Endometrium (tissue), 2 donors: Measurements from ENCODE around the gene PTPRK.

ENCODE experiments used
- FAIRE-seq: peaks from 2 replicates; lab custom pipeline; 2012; peaks lifted over from hg19 to GRCh38; lab: Jason Lieb, UNC
- donor health status: control.
- donor health status: control.

The PTPRK gene

DNA sequence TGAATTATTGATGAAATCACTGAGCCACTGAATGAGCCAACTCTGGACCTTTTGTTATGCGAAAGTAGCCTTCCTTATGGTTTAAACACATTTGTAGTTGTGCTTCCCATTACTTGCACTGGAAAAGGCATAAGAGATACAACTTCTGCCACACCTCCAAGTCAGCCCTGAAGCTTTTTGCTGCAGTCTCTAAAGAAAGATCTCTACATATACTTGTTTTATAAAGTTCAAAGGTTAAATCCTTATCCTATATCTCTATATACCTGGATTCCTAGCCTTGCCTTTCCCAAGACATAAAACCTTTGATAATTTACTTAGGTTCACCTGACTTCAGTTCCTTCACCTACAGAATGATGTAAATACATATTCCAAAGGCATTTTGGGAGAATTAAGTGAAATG is 132.0 kb downstream of the PTPRK start:
- no peak for FAIRE-seq

DNA sequence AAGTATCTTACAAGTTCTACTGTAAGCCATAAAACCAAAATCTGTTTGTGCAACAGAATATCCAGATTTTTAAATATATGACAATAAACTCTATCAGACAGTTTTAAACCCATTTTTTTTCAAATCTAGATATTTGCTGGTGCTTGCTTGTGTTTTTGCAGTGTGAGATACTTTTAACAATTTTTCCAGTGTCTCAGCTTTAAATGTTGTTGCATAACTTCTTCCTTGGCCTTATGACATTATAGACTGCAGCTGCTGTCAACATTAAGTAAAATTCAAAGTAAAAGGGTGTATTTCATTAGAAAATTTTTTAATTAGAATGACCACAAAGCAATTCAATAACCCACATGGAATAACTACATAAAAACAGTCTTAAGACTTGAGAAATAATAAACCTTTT is 139.5 kb downstream of the PTPRK start:
- FAIRE-seq, result peak; percentile 26

DNA sequence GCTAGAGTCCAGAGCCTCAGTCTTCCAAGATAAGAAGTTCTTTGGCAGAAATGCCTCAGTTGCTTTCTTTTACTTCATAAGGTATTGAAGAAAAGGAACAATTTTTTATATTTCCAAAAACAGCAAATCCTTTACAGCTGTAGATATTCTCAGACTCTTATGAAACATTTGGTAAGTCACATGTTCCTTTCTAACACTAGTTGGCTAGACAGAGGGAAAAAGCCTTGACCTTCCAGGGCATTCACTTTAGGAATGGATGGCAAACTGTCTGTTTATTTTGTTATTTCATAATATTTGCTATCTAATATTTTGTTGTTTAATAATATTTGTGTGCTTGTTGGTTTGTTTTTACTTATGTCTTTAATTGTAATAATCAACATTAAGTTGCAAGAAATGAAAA is 140.8 kb downstream of the PTPRK start:
- FAIRE-seq, result no peak

DNA sequence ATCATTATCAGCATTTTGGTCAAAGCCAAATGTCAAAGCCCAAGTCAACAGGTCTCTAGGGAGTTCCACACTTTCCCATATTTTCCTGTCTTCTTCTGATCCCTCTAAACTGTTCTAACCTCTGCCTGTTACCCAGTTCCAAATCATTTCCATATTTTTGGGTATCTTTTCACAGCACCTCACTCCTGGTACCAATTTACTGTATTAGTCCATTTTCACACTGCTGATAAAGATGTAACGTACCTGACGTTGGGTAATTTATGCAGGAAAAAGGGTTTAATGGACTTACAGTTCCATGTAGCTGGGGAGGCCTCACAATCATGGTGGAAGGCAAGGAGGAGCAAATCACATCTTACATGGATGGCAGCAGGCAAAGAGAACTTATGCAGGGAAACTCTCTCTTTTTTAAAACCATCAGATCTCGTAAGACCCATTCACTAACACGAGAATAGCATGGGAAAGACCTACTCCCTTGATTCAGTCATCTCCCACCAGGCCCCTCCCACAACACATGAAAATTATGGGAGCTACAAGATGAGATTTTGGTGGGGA is 143.4 kb downstream of the PTPRK start:
- no peak for FAIRE-seq

DNA sequence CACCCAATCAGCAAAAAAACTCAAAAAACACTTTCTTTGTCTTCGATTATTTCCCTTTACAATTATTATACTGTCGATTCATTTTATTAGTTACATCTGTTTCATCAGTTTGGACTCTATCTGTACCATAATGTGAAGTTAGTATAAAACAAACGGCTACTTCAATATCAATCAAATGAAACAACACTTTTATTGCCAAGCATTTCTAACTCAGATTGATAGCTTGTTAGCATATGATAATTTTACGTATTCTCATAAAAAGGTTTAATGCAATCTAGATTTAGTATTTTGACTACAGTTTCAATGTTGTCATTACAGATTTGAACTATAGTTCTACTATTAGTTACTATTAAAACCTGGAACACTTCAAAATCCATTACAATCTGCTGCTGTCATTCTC is 149.3 kb downstream of the PTPRK start:
- FAIRE-seq, result no peak

DNA sequence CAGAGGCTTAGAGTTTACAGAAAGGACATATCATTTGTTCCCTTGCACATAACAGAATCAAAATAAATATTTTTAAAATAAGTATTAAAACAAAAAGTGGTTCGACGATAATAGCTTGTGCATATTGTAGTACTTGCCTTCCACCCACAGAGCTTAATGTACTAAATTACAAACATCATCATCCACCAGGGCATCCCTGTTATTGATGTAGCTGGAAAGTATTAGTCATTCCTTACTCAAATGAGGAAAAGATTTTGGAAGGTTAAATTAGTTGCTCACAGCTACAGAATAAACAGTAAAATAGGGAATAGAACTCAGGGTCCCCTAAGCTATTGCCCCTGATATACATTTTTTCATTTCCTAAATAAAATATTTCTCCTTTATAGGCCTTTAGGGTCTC is 150.3 kb downstream of the PTPRK start:
- no peak for FAIRE-seq

DNA sequence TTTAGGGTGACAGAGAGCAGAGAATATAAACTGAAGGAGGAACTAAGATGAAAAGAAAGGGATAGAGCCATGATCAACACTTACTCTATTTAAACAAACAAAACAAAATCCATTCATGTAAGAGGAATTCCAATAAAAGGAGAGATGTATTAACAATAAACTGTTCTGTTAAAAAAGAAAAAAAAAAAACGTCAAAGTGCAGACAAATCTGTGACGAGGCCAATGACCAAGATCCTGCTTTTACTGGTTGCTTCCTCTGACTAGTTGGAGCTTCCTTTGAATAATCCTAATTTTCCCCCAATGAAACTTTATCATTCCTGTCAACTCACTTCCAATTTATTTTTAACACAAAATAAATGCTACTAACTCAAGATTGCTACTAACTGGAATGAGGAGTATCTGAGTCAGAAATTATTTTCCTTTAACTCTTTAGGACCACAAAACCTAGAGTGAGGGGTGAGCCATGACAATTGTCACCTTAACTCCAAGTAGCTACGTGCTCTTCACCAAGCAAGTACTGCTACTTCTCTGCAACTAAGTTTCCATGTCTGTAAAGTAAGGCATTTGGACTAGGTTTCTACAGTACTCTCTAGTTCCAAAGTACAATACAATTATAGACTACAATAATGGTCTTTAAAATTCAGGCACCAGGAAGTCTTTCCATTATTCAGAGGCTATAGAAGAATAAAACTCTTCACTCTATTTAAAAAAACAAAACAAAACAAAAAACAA is 152.0 kb downstream of the PTPRK start:
- peak; percentile 26 for FAIRE-seq

DNA sequence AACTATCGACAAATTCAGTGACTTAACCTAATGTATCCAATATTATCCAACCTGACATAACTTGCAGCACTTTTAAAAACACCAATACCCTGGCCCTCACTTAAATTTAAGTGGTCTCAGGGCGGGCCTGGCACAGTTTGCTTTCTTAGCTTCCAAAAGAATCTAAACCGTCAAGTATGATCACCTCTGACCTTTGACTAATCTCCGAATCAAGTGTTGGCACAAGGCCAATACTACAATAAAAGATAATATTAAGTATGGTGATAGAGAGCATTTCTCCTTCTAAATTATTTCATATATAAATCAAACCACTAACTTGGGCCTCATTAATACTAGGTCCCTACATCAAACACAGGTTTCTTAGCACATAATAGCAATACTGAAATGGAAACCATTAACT is 153.0 kb downstream of the PTPRK start:
- FAIRE-seq, result no peak

DNA sequence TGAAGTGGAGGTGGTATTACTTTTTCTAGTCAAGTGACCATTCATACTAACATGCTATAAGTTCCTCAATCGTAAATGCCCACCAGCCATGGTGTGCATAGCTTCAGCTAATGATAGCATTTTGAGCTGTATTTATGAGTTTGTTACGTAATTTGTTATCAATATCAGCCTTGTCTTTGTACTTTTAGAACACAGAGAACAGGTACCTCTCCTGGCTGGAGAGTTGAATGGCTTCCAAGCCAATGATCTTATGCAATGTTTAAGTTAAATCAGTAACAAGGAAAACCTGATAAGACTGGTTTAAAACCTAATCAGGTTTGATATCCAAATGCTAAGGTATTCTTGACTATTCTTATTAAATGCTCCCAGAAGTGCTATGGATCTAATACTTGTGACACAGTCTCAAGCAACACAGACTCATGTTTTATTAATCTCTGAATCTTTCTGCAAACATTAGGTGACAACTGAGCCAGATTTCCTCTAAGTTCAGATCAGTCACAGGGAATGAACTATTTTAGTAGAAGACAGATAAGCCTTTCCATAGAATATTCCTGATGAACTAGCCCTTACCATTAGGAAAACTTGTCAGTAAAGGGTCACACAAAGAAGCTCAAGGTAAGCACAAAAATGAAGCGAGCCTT is 154.8 kb downstream of the PTPRK start:
- FAIRE-seq, result no peak

DNA sequence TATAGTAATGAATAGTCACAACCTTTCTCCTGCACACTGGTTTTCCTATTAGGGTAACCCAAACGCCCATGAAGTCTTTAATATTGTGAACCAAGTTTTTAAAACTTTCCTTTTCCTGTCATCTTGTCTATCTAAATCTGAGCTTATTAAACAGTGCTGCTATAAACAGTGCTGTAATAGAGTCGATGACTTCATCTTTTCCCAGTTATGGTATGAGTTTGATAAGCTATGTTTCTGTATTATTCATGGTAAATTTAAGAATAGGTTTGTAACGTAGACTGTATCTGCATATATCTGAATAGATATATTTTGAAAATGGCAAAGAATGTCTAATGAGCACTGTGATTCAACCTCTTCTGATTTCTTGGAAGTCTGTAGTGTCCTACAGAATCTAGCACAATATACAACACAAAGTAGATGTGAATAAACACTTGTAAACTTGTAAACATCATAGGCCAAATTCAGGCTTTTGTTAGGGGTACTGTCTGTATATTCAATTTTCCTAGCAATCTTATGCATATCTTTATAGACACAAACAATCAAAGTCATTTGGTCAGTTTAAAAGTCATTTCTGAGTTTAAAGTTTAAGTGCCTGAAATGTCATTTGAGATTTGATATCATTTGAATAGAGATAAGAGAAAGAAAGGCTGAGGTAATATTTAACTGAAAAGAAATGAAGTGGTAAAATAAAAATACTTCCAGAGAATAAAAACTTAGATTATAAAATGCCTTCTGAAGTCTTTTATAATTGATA is 155.5 kb downstream of the PTPRK start:
- FAIRE-seq, result no peak

DNA sequence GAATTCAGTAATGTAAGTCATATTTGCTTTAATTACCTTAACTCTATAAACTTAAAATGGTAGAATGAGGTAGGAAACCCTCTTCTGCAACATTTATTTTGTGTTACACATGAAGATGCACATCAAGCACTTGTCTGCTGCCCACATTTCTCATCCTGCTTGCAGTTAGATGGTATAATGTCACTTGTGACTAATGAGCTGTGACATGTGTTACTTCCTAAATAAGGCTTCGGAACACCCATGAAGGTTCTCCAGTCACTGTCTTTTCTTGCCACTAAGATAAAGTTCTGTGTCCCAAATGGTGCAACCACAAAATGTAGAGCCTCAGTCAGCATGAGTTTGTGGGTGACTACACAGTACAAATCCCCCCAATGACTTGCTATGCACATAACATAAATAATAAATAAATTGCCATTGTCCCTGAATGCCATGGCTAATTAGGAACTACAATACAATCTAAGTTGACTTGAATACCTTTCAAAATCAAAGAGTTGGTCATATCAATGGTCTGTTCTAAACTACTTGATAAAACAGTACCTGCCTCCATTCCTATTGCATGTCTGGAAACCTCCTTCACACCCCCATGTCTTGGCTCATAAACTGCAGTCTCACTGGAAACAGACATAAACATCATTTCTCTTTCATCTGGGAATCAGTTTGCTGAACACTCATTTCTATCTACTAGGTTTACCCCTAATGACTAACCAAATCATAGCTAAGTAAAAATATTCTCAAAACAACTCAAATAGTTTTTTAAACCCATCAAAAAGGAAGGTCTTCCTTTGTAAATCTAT is 157.2 kb downstream of the PTPRK start:
- no peak for FAIRE-seq

DNA sequence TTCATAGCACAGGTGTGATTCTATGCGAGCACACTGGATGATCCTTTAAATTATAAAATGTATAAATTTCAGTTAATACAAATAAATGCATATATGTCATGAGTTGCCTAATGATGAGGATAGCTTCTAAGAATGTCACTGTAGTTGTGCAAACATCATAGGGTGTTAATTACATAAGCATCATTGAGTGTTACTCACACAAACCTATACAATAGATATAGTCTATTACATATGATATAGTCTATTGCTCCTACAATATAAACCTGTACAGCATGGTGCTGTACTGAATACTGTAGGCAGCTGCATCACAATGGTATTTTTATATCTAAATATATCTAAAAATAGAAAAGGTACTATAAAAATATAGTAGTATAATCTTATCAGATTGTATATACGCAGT is 159.0 kb downstream of the PTPRK start:
- FAIRE-seq, result no peak

DNA sequence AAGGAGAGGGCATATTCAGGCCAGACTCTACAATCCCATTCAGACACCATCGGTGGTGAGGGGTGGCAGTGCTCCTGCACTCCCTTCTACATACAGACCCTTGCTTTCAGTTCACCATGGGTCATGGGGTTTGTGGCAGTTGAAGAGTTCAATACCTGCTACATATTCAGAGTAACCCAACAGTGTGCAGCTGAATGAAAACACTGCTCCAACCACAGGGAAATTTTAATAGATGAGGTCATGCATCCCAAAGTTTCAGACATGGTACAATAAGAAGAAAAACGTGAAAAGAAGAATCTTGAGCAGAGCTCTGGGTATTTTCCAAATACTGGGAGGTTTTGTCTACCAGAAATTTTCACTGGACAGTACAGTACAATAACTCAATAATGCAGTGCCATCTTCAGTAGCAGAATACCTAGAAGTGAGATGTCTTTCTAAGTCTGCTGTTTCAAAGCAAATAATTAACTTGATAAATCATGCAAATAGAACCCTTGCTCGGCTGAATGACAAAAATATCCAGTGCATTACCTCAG is 162.1 kb downstream of the PTPRK start:
- no peak for FAIRE-seq

DNA sequence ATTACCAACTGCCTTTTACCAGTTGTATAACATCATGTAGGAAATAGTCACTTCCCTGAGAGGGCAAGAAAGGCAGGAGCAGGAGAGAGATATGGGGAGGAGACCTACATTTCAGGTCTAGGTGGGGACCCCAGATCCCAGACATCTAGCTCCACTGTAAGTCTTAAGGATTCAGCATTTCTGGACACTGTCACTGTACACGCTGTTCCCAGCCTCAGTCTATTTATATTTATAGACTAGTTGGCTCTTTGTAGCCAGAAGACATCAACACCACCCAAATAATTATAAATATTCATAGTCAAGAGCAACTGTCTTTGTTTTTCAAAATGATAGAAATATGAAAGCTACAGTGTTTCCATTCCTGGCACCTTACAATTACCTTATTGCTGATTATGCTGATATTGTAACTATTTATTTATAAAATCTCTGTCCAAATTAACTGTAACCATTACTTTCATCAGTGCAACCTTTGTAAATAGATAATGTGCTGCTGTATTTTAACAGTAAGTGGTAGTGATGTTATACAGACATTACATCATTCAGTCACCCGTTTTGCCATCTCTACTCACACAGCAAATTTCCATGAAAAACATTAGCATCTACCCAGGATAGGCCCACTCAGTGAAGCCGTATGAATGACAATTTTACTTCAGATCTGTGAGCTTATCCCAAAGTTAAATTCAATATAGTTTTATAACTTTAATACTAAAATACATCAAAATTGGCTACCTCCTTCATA is 162.8 kb downstream of the PTPRK start:
- FAIRE-seq, result no peak

DNA sequence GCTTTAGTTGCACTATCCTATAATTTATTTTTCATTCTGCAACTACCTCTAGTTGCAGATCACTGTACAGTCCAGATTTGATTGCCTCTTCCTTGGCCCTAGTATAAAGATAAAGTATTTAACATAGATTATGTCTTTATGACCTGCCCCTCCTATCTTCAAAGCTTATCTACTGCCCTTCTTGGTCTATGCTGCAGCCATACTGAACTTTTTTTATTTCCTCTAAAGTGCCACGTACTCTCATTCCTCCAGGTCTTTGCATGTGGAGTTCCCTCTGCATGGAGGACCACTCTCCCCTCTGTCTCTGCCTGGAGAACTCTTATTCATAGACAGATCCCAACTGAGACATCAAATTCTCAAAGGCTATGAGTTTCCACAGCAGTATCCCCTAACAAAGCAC is 168.0 kb downstream of the PTPRK start:
- FAIRE-seq, result no peak

DNA sequence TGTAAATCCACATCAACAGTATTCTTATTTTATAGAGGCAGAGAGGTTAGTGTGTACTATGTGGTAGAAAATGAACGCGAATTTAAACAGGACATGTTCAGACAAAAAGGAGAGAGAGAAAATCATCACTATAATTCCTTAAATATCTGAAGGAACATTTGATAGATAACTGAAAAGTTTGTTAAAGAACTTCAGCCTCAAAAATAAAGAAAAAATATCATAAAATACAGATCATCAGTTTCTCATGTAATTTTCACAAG is 169.2 kb downstream of the PTPRK start:
- no peak for FAIRE-seq

DNA sequence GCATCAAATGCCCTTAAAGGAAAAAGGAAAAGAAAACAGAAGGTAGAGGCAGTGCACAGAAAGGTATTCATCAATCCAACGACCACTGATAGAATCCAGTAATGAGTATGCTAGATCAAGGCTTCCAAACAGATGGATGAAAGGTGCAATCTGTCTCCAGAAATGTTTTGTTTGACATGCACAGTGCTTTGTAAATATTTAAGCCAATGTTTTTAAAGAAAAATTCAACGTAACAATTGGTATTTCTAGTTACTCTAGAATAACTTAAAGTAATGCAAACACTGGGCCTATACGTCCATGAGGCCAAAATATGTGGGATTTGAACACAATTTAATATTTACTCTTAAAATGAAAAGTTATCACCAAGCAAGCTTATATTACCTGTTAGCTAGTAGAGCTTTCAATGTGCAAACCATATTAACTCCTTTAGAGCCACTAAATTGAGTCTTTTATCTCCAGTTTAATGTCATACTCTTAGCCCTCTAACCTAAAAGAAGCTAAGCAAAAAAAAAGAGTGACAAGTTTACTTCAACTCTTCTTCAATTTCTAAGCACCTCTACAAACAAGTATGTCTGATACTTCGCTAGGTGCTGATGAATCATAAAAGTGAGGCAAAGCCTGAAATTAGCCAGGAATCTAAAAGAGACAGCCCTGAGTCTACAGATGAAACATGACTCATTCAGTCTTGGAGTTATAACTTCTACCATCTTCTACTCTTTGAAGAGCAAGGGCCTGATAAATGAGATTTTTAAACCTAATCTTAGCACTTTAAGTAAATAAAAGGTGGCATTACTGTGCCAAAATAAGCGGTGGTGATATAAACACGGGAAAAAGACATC is 169.8 kb downstream of the PTPRK start:
- FAIRE-seq, result no peak

DNA sequence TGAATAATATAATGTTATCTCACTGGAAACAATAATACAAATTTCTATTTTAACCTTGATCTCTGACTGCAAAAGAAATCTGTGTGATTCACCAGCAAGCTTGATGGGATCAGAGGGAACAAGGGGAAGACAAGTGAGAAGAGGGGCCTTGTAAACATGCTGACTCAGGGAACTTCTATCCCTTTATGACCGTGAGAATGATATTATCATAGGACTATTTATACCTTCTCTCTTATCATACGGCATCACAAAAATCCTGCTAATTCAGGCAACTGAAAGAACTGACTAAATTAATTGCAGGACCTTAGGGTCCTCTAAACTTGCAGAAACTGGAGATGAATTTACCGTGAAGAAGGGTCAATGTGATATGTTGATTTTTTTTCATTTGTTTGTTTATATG is 173.3 kb downstream of the PTPRK start:
- no peak for FAIRE-seq

DNA sequence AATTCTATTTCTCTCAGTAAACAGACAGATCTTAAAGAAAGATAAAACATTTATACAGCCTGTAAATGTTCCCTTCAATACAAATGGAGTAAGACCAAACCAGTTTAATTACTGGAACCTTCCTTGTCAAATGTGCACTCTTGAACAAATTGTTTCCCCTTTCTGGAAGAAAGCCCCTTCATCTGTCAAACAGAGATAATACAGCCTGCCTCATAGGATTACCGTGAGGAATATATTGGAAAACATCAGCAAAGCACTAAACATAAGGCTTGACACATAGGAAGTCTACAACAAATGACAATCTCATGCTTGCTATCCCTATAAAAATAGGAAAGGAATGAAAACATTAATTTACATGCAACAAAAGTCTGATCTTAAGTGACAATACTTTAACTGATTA is 173.8 kb downstream of the PTPRK start:
- FAIRE-seq, result no peak

DNA sequence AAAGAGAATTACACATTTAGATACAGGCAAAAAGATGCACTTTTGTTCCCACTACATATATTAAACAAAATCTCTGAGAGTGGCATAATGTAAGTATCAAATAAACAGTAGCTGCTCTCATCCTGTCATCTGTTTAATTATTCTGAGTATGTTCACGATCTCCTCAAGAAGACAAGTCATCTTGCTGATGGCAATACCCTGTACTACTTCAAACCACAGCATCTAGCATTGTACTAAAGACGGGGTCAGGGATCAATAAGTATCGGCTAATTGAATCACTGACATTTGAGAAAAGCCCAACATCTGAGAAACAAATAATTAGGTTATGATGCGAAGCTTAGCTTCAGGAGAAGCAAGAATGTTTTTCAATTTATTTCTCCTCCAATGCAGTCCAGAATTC is 175.1 kb downstream of the PTPRK start:
- FAIRE-seq, result no peak

DNA sequence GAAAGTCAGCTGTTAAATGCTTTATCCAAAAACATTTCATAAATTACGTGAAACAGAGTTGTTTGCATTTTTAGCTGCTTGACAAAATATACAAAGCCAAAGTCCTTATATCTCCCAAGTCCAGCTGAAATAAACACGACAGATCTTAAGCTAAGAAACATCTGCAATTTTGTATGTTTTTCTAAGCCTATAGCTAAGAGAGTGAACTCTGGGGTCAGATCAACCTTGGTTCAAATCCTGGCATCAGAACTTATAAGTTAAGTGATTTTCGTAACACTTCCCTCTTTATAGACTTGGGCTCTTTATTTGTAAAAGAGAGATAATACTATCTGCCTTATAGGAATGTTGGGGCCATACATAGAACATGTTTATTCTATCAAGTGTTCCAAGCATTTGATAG is 176.7 kb downstream of the PTPRK start:
- no peak for FAIRE-seq
